ENCODE results near the gene GLYAT. TPM values are rescaled to one million over a fixed set of nuclear protein-coding genes. Genes with fewer than 3 reads are reported as not detected.

Gene GLYAT
- total and polyA plus RNA-seq, 2 of the 8 experiments (the other 6 are each of a cell fraction or from before 2014, with no cell fraction given): not detected

GRCh38 chr11:58674609-58675008 lies 57.1 kb downstream of the GLYAT start (continued):
- TF ChIP-seq CHD7 (IDR thresholded peaks at IDR 0.05; ENCODE audit: insufficient replicate concordance, low read length) (no peak), SIRT6 (IDR thresholded peaks at IDR 0.05; ENCODE audit: low read length) (no peak), NRF1 (IDR thresholded peaks at IDR 0.05; ENCODE audit: low read depth, low read length) (no peak), E2F6 (IDR thresholded peaks at IDR 0.05) (no peak), KDM4A (IDR thresholded peaks at IDR 0.05; ENCODE audit: low read depth, low read length, severe bottlenecking) (no peak), RNF2 (IDR thresholded peaks at IDR 0.05; ENCODE audit: borderline replicate concordance, low read depth, low read length, missing control alignments, poor library complexity, severe bottlenecking) (no peak), BCL11A (IDR thresholded peaks at IDR 0.05; ENCODE audit: low read depth in 2 of 2, low read length in 2 of 2) (no peak), SUZ12 (IDR thresholded peaks at IDR 0.05; ENCODE audit: low read length) (no peak), SIN3A (conservative IDR thresholded peaks at IDR 0.05 in 1 of 2, IDR thresholded peaks at IDR 0.05 in 1 of 2; ENCODE audit: low read depth in 1 of 2, low read length in 2 of 2) (no peak), CBX8 (IDR thresholded peaks at IDR 0.05; ENCODE audit: borderline replicate concordance, low read depth, low read length) (no peak)

Measured in H1 (cell line).